Activated naive CD8-positive, alpha-beta T cell treated with anti-CD3 and anti-CD28 coated beads, Interleukin-2, amount 50 U/mL, for 24 hours (primary cell): Measurements from ENCODE around the gene APOE.
"Not testable (repeated sequence)": the region's sequence is repeated elsewhere in the genome, so short reads cannot be mapped to it uniquely, and the experiment has no call there.

Experiments
- ATAC-seq: fragments of 150-1000 bp; cut with Tn5 transposase; one replicate; pipeline ENCODE4 v1.10.0; 2021
- DNase-seq: peaks from one replicate; pipeline ENCODE4 v3.0.0; 2021
- H3K27ac Mint-ChIP-seq: one replicate; pipeline ENCODE4 v1.8.0; 2021; ENCODE audit warnings: mild to moderate bottlenecking, mixed read lengths
- H3K27me3 Mint-ChIP-seq: one replicate; pipeline ENCODE4 v1.8.0; 2021; ENCODE audit warnings: mixed read lengths
- H3K36me3 Mint-ChIP-seq: one replicate; pipeline ENCODE4 v1.8.0; 2021; ENCODE audit warnings: low read depth, mixed read lengths
- H3K4me1 Mint-ChIP-seq: one replicate; pipeline ENCODE4 v1.8.0; 2021; ENCODE audit warnings: mixed read lengths
- H3K4me3 Mint-ChIP-seq: one replicate; pipeline ENCODE4 v1.8.0; 2021; ENCODE audit warnings: mild to moderate bottlenecking, moderate library complexity, mixed read lengths
- H3K9me3 Mint-ChIP-seq: one replicate; pipeline ENCODE4 v1.8.0; 2021; ENCODE audit warnings: mixed read lengths

APOE gene

GRCh38 chr19:44912854-44913253 lies 7.3 kb downstream of the APOE start:
- Mint-ChIP-seq H3K27ac (no peak overlapping the region), H3K4me3 (no peak overlapping the region), H3K9me3 (no peaks in the 10 kb centered on the region), H3K4me1 (peaks cover 8% of the 10 kb centered on the region), H3K27me3 (peaks cover 30% of the 10 kb centered on the region), H3K36me3 (no peaks in the 10 kb centered on the region)
- DNase-seq = no peak
- ATAC-seq = no peak

- H3K9me3 Mint-ChIP-seq, DNase-seq, H3K4me1 Mint-ChIP-seq, H3K36me3 Mint-ChIP-seq, ATAC-seq: not testable (repeated sequence)
- peaks cover 27% of the 10 kb centered on the region for H3K27me3 Mint-ChIP-seq
- H3K27ac Mint-ChIP-seq = peak overlapping the region; percentile 35
- peak overlapping the region; percentile 84 for H3K4me3 Mint-ChIP-seq
Measured at GRCh38 chr19:44913512-44914432, 8.2 kb downstream of the APOE start.

- not testable (repeated sequence) for H3K9me3 Mint-ChIP-seq, H3K36me3 Mint-ChIP-seq, H3K4me1 Mint-ChIP-seq
- Mint-ChIP-seq H3K27ac (peak within 1 kb of the TSS; percentile 85), H3K4me3 (peak within 1 kb of the TSS; percentile 84), H3K27me3 (peaks cover 27% of the 10 kb centered on the region)
- ATAC-seq (peak; percentile 98), DNase-seq (peak; percentile 79)
Measured at GRCh38 chr19:44914433-44915206, 9.0 kb downstream of the APOE start, which contains the start of gene APOC1. Gene APOC1 (plus strand): TSS chr19:44914608. CDS start chr19:44914892, 284 bp downstream.

GRCh38 chr19:44924243-44924725 lies 18.7 kb downstream of the APOE start:
- DNase-seq = no peak
- Mint-ChIP-seq H3K27me3 (peaks cover 21% of the 10 kb centered on the region), H3K4me3 (no peak overlapping the region), H3K4me1 (peaks cover 6% of the 10 kb centered on the region), H3K36me3 (no peaks in the 10 kb centered on the region), H3K9me3 (no peaks in the 10 kb centered on the region), H3K27ac (no peak overlapping the region)
- ATAC-seq = no peak

GRCh38 chr19:44925114-44925891 lies 19.7 kb downstream of the APOE start:
- Mint-ChIP-seq H3K27ac (no peak overlapping the region), H3K4me1 (peaks cover 6% of the 10 kb centered on the region), H3K27me3 (peaks cover 23% of the 10 kb centered on the region), H3K4me3 (no peak overlapping the region), H3K36me3 (no peaks in the 10 kb centered on the region), H3K9me3 (no peaks in the 10 kb centered on the region)
- DNase-seq (no peak), ATAC-seq (no peak)

- peaks cover 24% of the 10 kb centered on the region for H3K27me3 Mint-ChIP-seq
- H3K4me3 Mint-ChIP-seq, H3K9me3 Mint-ChIP-seq, ATAC-seq, H3K36me3 Mint-ChIP-seq, DNase-seq, H3K4me1 Mint-ChIP-seq, H3K27ac Mint-ChIP-seq: not testable (repeated sequence)
Measured at GRCh38 chr19:44926245-44927077, 20.9 kb downstream of the APOE start.

- ATAC-seq (no peak), DNase-seq (no peak)
- H3K4me3 Mint-ChIP-seq = no peak overlapping the region
- H3K36me3 Mint-ChIP-seq = no peaks in the 10 kb centered on the region
- H3K4me1 Mint-ChIP-seq = peaks cover 6% of the 10 kb centered on the region
- H3K9me3 Mint-ChIP-seq = no peaks in the 10 kb centered on the region
- peaks cover 23% of the 10 kb centered on the region for H3K27me3 Mint-ChIP-seq
- no peak overlapping the region for H3K27ac Mint-ChIP-seq
Measured at GRCh38 chr19:44927746-44928145, 22.1 kb downstream of the APOE start.

GRCh38 chr19:44930088-44930487 lies 24.5 kb downstream of the APOE start:
- Mint-ChIP-seq H3K27ac (no peak overlapping the region), H3K36me3 (no peaks in the 10 kb centered on the region), H3K9me3 (no peaks in the 10 kb centered on the region), H3K4me3 (no peak overlapping the region), H3K27me3 (peaks cover 22% of the 10 kb centered on the region), H3K4me1 (peaks cover 6% of the 10 kb centered on the region)
- DNase-seq = no peak
- no peak for ATAC-seq

- Mint-ChIP-seq H3K27me3 (peaks cover 9% of the 10 kb centered on the region), H3K36me3 (no peaks in the 10 kb centered on the region), H3K4me1 (peaks cover 5% of the 10 kb centered on the region), H3K9me3 (no peaks in the 10 kb centered on the region), H3K4me3 (no peak overlapping the region), H3K27ac (no peak overlapping the region)
- no peak for DNase-seq
- no peak for ATAC-seq
Measured at GRCh38 chr19:44931541-44931940, 25.9 kb downstream of the APOE start.

GRCh38 chr19:44939668-44940067 lies 34.1 kb downstream of the APOE start:
- DNase-seq (no peak), ATAC-seq (no peak)
- no peaks in the 10 kb centered on the region for H3K4me1 Mint-ChIP-seq
- no peak overlapping the region for H3K27ac Mint-ChIP-seq
- H3K4me3 Mint-ChIP-seq = no peak overlapping the region
- H3K9me3 Mint-ChIP-seq = no peaks in the 10 kb centered on the region
- H3K36me3 Mint-ChIP-seq = no peaks in the 10 kb centered on the region
- no peaks in the 10 kb centered on the region for H3K27me3 Mint-ChIP-seq

GRCh38 chr19:44942067-44942571 lies 36.5 kb downstream of the APOE start, which contains the start of gene APOC4:
Gene APOC4 (plus strand): TSS chr19:44942237. CDS start chr19:44942278, 41 bp downstream.
- Mint-ChIP-seq H3K4me1 (no peaks in the 10 kb centered on the region), H3K27me3 (no peaks in the 10 kb centered on the region), H3K4me3 (no peak within 1 kb of the TSS), H3K36me3 (no peaks in the 10 kb centered on the region), H3K9me3 (no peaks in the 10 kb centered on the region), H3K27ac (no peak within 1 kb of the TSS)
- no peak for ATAC-seq
- DNase-seq = no peak

GRCh38 chr19:44943801-44944249 lies 38.2 kb downstream of the APOE start:
- Mint-ChIP-seq H3K27ac (no peak overlapping the region), H3K4me3 (no peak overlapping the region)
- ATAC-seq = no peak

GRCh38 chr19:44947041-44947581 lies 41.5 kb downstream of the APOE start:
- Mint-ChIP-seq H3K4me3 (no peak overlapping the region), H3K27me3 (no peaks in the 10 kb centered on the region), H3K4me1 (peaks cover 1% of the 10 kb centered on the region), H3K36me3 (no peaks in the 10 kb centered on the region), H3K27ac (no peak overlapping the region), H3K9me3 (no peaks in the 10 kb centered on the region)
- DNase-seq (no peak), ATAC-seq (no peak)

More at GRCh38 chr19:44943801-44944249, 38.2 kb downstream of the APOE start:
- Mint-ChIP-seq H3K4me1 (no peaks in the 10 kb centered on the region), H3K36me3 (no peaks in the 10 kb centered on the region), H3K27me3 (no peaks in the 10 kb centered on the region), H3K9me3 (no peaks in the 10 kb centered on the region)
- no peak for DNase-seq
